GM21447 (cell line): ENCODE results near the gene KRTAP10-9.
"Not testable (repeated sequence)": the region's sequence is repeated elsewhere in the genome, so short reads cannot be mapped to it uniquely, and the experiment has no call there.

ENCODE experiments used
- ATAC-seq: cut with Tn5 transposase; IDR thresholded peaks from one replicate; pipeline ENCODE4 v1.9.1; 2021; ENCODE audit not compliant: unreplicated experiment

Gene KRTAP10-9

GRCh38 chr21:44594406-44594916 is 32.4 kb upstream of the KRTAP10-9 start:
- ATAC-seq: no peak

- no peak for ATAC-seq
These were observed 31.4 kb upstream of the KRTAP10-9 start for GRCh38 chr21:44595524-44595923.

GRCh38 chr21:44596068-44596725 is 30.7 kb upstream of the KRTAP10-9 start:
- ATAC-seq: no peak

GRCh38 chr21:44598061-44598460 is 28.8 kb upstream of the KRTAP10-9 start:
- no peak for ATAC-seq

GRCh38 chr21:44599264-44600029 is 27.4 kb upstream of the KRTAP10-9 start:
- no peak for ATAC-seq

- not testable (repeated sequence) for ATAC-seq
These were observed 26.5 kb upstream of the KRTAP10-9 start, which contains the start of gene KRTAP10-7 for GRCh38 chr21:44600118-44600978. Gene KRTAP10-7 (plus strand): TSS chr21:44600597. CDS start chr21:44600622, 25 bp downstream.

GRCh38 chr21:44601091-44601490 is 25.8 kb upstream of the KRTAP10-9 start:
- ATAC-seq: not testable (repeated sequence)

GRCh38 chr21:44601596-44602462 is 25.1 kb upstream of the KRTAP10-9 start:
- no peak for ATAC-seq

- ATAC-seq: no peak
These were observed 24.4 kb upstream of the KRTAP10-9 start for GRCh38 chr21:44602463-44602850.

- no peak for ATAC-seq
These were observed 23.6 kb upstream of the KRTAP10-9 start for GRCh38 chr21:44603109-44603875.

- no peak for ATAC-seq
These were observed 23.0 kb upstream of the KRTAP10-9 start for GRCh38 chr21:44603911-44604310.

- ATAC-seq: no peak
These were observed 20.4 kb upstream of the KRTAP10-9 start for GRCh38 chr21:44606495-44606894.

GRCh38 chr21:44609193-44609592 is 17.7 kb upstream of the KRTAP10-9 start:
- ATAC-seq: no peak

GRCh38 chr21:44610157-44610843 is 16.6 kb upstream of the KRTAP10-9 start:
- ATAC-seq: not testable (repeated sequence)

- ATAC-seq: no peak
These were observed 15.3 kb upstream of the KRTAP10-9 start for GRCh38 chr21:44611551-44611950.

GRCh38 chr21:44612029-44612486 is 14.8 kb upstream of the KRTAP10-9 start, which contains the start of gene KRTAP10-8:
Gene KRTAP10-8 (plus strand): TSS chr21:44612079. CDS start chr21:44612101, 22 bp downstream.
- no peak for ATAC-seq

- no peak for ATAC-seq
These were observed 14.1 kb upstream of the KRTAP10-9 start for GRCh38 chr21:44612669-44613229.

- ATAC-seq: no peak
These were observed 13.3 kb upstream of the KRTAP10-9 start for GRCh38 chr21:44613386-44614155.
